OCI-LY3 (cell line): Measurements from ENCODE around the gene PITX3.

Experiments used
- H2AFZ ChIP-seq: fragments of 200-600, 300-600 bp; shearing (Covaris generic); 2 replicates; pipeline ENCODE4 v1.6.0; 2014; ENCODE audit warnings: antibody characterized with exemption, low read depth, low read length
- H3K27ac ChIP-seq: fragments of 200-600, 300-600 bp; sonication (generic); 2 replicates; pipeline ENCODE4 v1.5.1; 2014; ENCODE audit warnings: mild to moderate bottlenecking, low read length, moderate library complexity, mixed read lengths
- H3K27me3 ChIP-seq: fragments of 200-600, 300-600 bp; sonication (generic); 2 replicates; pipeline ENCODE4 v1.6.1; 2014; ENCODE audit warnings: low read depth, low read length, mixed read lengths
- H3K36me3 ChIP-seq: fragments of 200-600, 300-600 bp; sonication (generic); replicated peaks from 2 replicates; pipeline ENCODE3; 2014; ENCODE audit warnings: low read depth, low read length, mixed read lengths
- H3K4me1 ChIP-seq: fragments of 300-600, 200-600 bp; sonication (generic); 2 replicates; pipeline ENCODE4 v1.6.1; 2014; ENCODE audit warnings: low read length, mixed read lengths
- H3K4me2 ChIP-seq: fragments of 200-600, 300-600 bp; sonication (generic); 2 replicates; pipeline ENCODE4 v1.6.1; 2014; ENCODE audit warnings: low read length, mixed read lengths
- H3K4me3 ChIP-seq: fragments of 300-600, 200-600 bp; sonication (generic); 2 replicates; pipeline ENCODE4 v1.5.1; 2014; ENCODE audit warnings: antibody characterized with exemption, mild to moderate bottlenecking, low read length, moderate library complexity
- H3K79me2 ChIP-seq: fragments of 300-600, 200-600 bp; shearing (Covaris generic); 2 replicates; pipeline ENCODE4 v1.6.1; 2014; ENCODE audit warnings: mild to moderate bottlenecking, low read length, mixed read lengths
- H3K9ac ChIP-seq: fragments of 300-600, 200-600 bp; shearing (Covaris generic); 2 replicates; pipeline ENCODE4 v1.6.0; 2014; ENCODE audit warnings: mild to moderate bottlenecking, low read length, moderate library complexity
- H3K9me3 ChIP-seq: fragments of 200-600, 300-600 bp; shearing (Covaris generic); 2 replicates; pipeline ENCODE4 v1.6.1; 2014; ENCODE audit warnings: low read length, mixed read lengths; ENCODE audit not compliant: insufficient read depth
- H4K20me1 ChIP-seq: fragments of 200-600, 300-600 bp; sonication (generic); 2 replicates; pipeline ENCODE4 v1.6.1; 2016; ENCODE audit warnings: low read length, mixed read lengths; ENCODE audit not compliant: insufficient read depth
- CTCF ChIP-seq: fragments of 200-600, 300-600 bp; sonication (generic); IDR thresholded peaks from 2 replicates; pipeline ENCODE4 v1.5.1; 2014; ENCODE audit warnings: antibody characterized with exemption, low read length, low read depth
- EZH2phosphoT487 ChIP-seq: fragments of 200-600 bp; shearing (Covaris generic); IDR thresholded peaks from 2 replicates; pipeline ENCODE4 v1.6.1; 2018; ENCODE audit warnings: antibody characterized with exemption, mixed run types, low read depth

Gene PITX3

GRCh38 chr10:102234888-102235597 is 6.3 kb downstream of the PITX3 start:
- Histone ChIP-seq H3K4me1 (no peaks in the 10 kb centered on the region; the same call in 1 of the 2 replicates), H4K20me1 (no peaks in the 10 kb centered on the region), H3K27me3 (no peaks in the 10 kb centered on the region), H3K4me2 (no peak overlapping the region), H3K79me2 (no peaks in the 10 kb centered on the region), H3K4me3 (no peak overlapping the region), H3K36me3 (no peaks in the 10 kb centered on the region), H3K9ac (no peak overlapping the region), H3K27ac (no peak overlapping the region), H2AFZ (no peak overlapping the region), H3K9me3 (no peaks in the 10 kb centered on the region)
- TF ChIP-seq CTCF = no peak
- TF ChIP-seq EZH2phosphoT487 = no peak

GRCh38 chr10:102233997-102234396 is 7.3 kb downstream of the PITX3 start:
- H3K27ac ChIP-seq = no peak overlapping the region
- no peaks in the 10 kb centered on the region for H4K20me1 ChIP-seq
- H3K79me2 ChIP-seq = no peaks in the 10 kb centered on the region
- TF ChIP-seq EZH2phosphoT487 (no peak), CTCF (no peak)
- H3K4me2 ChIP-seq = no peak overlapping the region
- no peak overlapping the region for H2AFZ ChIP-seq
- H3K9me3 ChIP-seq = no peaks in the 10 kb centered on the region
- no peaks in the 10 kb centered on the region for H3K36me3 ChIP-seq
- H3K4me3 ChIP-seq = no peak overlapping the region
- H3K9ac ChIP-seq = no peak overlapping the region
- H3K27me3 ChIP-seq = no peaks in the 10 kb centered on the region
- H3K4me1 ChIP-seq = no peaks in the 10 kb centered on the region; the same call in 1 of the 2 replicates

- Histone ChIP-seq H3K4me1 (no peaks in the 10 kb centered on the region; the same call in 1 of the 2 replicates), H3K9me3 (no peaks in the 10 kb centered on the region), H3K27ac (no peak overlapping the region), H3K4me3 (no peak overlapping the region), H3K27me3 (peaks cover 6% of the 10 kb centered on the region; the same call in 1 of the 2 replicates), H4K20me1 (no peaks in the 10 kb centered on the region), H3K9ac (no peak overlapping the region), H3K36me3 (no peaks in the 10 kb centered on the region), H2AFZ (no peak overlapping the region), H3K4me2 (no peak overlapping the region), H3K79me2 (no peaks in the 10 kb centered on the region)
- TF ChIP-seq EZH2phosphoT487 = no peak
- peak; percentile 17; the same call in 1 of the 2 replicates for TF ChIP-seq CTCF
Measured at GRCh38 chr10:102231357-102232318, 9.7 kb downstream of the PITX3 start.

GRCh38 chr10:102230861-102231356 is 10.4 kb downstream of the PITX3 start:
- Histone ChIP-seq H3K27ac (no peak overlapping the region), H3K4me2 (no peak overlapping the region), H3K9ac (no peak overlapping the region), H2AFZ (no peak overlapping the region), H3K4me3 (no peak overlapping the region), H4K20me1 (no peaks in the 10 kb centered on the region), H3K79me2 (no peaks in the 10 kb centered on the region), H3K4me1 (no peaks in the 10 kb centered on the region; the same call in 1 of the 2 replicates), H3K27me3 (peaks cover 6% of the 10 kb centered on the region; the same call in 1 of the 2 replicates), H3K36me3 (no peaks in the 10 kb centered on the region), H3K9me3 (no peaks in the 10 kb centered on the region)
- TF ChIP-seq CTCF = no peak
- no peak for TF ChIP-seq EZH2phosphoT487
